DOHH2 (cell line): ENCODE measurements around the gene LILRB4.
"Not testable (repeated sequence)": the region's sequence is repeated elsewhere in the genome, so short reads cannot be mapped to it uniquely, and the experiment has no call there.

ENCODE experiments used
- H3F3A ChIP-seq: fragments of 200-600 bp; sonication (generic), shearing (Covaris generic); 2 replicates; pipeline ENCODE4 v1.6.0; 2016; ENCODE audit warnings: antibody characterized with exemption, mild to moderate bottlenecking; ENCODE audit not compliant: control insufficient read depth, insufficient read depth
- H3K27ac ChIP-seq: fragments of 200-600 bp; sonication (generic); 2 replicates; pipeline ENCODE4 v1.5.1; 2014; ENCODE audit warnings: low read depth, mild to moderate bottlenecking, low read length, moderate library complexity
- H3K27me3 ChIP-seq: fragments of 200-600 bp; sonication (generic); 2 replicates; pipeline ENCODE4 v1.6.1; 2014; ENCODE audit warnings: mild to moderate bottlenecking, low read length, mixed read lengths; ENCODE audit not compliant: control insufficient read depth
- H3K36me3 ChIP-seq: fragments of 200-600 bp; sonication (generic); 2 replicates; pipeline ENCODE4 v1.6.1; 2014; ENCODE audit warnings: mild to moderate bottlenecking, low read length, moderate library complexity, mixed read lengths; ENCODE audit not compliant: control insufficient read depth
- H3K4me1 ChIP-seq: fragments of 200-600 bp; sonication (generic); 2 replicates; pipeline ENCODE4 v1.6.1; 2014; ENCODE audit warnings: mild to moderate bottlenecking, low read length, mixed read lengths; ENCODE audit not compliant: control insufficient read depth
- H3K4me2 ChIP-seq: fragments of 200-600 bp; sonication (generic); 2 replicates; pipeline ENCODE4 v1.6.0; 2014; ENCODE audit warnings: mild to moderate bottlenecking, low read length, moderate library complexity
- H3K4me3 ChIP-seq: fragments of 200-600 bp; sonication (generic); 2 replicates; pipeline ENCODE4 v1.5.1; 2014; ENCODE audit warnings: mild to moderate bottlenecking, low read length, mixed read lengths
- H3K79me2 ChIP-seq: fragments of 200-600 bp; sonication (generic); 2 replicates; pipeline ENCODE4 v1.6.1; 2014; ENCODE audit warnings: mild to moderate bottlenecking, low read length, mixed read lengths; ENCODE audit not compliant: control insufficient read depth
- H3K9me2 ChIP-seq: fragments of 200-600 bp; sonication (generic); replicated peaks from 2 replicates; pipeline ENCODE4 v1.6.1; 2014; ENCODE audit warnings: mild to moderate bottlenecking, low read length, mixed read lengths; ENCODE audit not compliant: control insufficient read depth
- H3K9me3 ChIP-seq: fragments of 200-600 bp; sonication (generic); 2 replicates; pipeline ENCODE4 v1.6.1; 2014; ENCODE audit warnings: antibody characterized with exemption, low read length, mixed read lengths; ENCODE audit not compliant: control insufficient read depth, insufficient read depth
- H4K20me1 ChIP-seq: fragments of 200-600 bp; sonication (generic); 2 replicates; pipeline ENCODE4 v1.6.0; 2014; ENCODE audit warnings: low read depth, mild to moderate bottlenecking, antibody characterized with exemption, low read length, moderate library complexity; ENCODE audit not compliant: control insufficient read depth, insufficient read depth
- EZH2phosphoT487 ChIP-seq: fragments of 200-600 bp; sonication (generic); IDR thresholded peaks from 2 replicates; pipeline ENCODE4 v1.6.1; 2017; ENCODE audit warnings: borderline replicate concordance, mild to moderate bottlenecking, antibody characterized with exemption, low read length, moderate library complexity, mixed read lengths
- TF ChIP-seq, protein P1 (sequence below): fragments of 200-600 bp; sonication (generic); IDR thresholded peaks from one replicate; pipeline ENCODE4 v1.5.1; 2014; ENCODE audit warnings: antibody characterized with exemption, mild to moderate bottlenecking, low read depth, low read length; ENCODE audit not compliant: poor library complexity, severe bottlenecking

The LILRB4 gene

GRCh38 chr19:54676210-54676834, 13.5 kb downstream of the LILRB4 start:
- H3K27ac ChIP-seq, H4K20me1 ChIP-seq, H3K9me2 ChIP-seq, H3K9me3 ChIP-seq, H3F3A ChIP-seq, H3K4me3 ChIP-seq, H3K79me2 ChIP-seq, H3K4me2 ChIP-seq, H3K36me3 ChIP-seq: not testable (repeated sequence)
- H3K4me1 ChIP-seq: peaks cover 13% of the 10 kb centered on the region
- TF ChIP-seq, protein P1, sequence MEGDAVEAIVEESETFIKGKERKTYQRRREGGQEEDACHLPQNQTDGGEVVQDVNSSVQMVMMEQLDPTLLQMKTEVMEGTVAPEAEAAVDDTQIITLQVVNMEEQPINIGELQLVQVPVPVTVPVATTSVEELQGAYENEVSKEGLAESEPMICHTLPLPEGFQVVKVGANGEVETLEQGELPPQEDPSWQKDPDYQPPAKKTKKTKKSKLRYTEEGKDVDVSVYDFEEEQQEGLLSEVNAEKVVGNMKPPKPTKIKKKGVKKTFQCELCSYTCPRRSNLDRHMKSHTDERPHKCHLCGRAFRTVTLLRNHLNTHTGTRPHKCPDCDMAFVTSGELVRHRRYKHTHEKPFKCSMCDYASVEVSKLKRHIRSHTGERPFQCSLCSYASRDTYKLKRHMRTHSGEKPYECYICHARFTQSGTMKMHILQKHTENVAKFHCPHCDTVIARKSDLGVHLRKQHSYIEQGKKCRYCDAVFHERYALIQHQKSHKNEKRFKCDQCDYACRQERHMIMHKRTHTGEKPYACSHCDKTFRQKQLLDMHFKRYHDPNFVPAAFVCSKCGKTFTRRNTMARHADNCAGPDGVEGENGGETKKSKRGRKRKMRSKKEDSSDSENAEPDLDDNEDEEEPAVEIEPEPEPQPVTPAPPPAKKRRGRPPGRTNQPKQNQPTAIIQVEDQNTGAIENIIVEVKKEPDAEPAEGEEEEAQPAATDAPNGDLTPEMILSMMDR: peak; percentile 75
- peaks cover 19% of the 10 kb centered on the region for H3K27me3 ChIP-seq

DNA sequence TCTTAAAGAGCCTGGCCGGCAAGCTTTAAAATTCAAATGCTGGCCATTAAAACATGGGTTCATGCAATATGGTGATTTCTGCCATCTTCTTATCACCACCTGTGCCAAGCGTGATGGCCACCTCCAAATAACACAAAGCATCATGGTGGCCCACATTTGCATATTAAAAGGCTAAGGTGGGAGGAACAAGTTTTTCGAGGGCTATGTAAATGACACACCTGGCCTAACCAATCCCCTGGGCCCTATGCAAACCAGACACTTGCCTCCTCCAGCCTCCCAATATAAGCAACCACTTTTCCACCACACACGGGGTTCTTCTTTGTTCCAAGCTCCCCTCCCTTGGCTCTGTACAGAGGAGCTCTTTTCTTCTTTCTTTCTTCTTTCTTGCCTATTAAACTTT, 14.4 kb downstream of the LILRB4 start:
- no peaks in the 10 kb centered on the region for H3K9me3 ChIP-seq
- no peak overlapping the region for H3K27ac ChIP-seq
- H3F3A ChIP-seq: 0 out of 2 replicates have a peak, but pooled peaks cover 4% of the 10 kb centered on the region
- H3K9me2 ChIP-seq: no peaks in the 10 kb centered on the region
- H3K79me2 ChIP-seq: no peaks in the 10 kb centered on the region
- peaks cover 13% of the 10 kb centered on the region for H3K4me1 ChIP-seq
- no peaks in the 10 kb centered on the region for H4K20me1 ChIP-seq
- H3K27me3 ChIP-seq: peaks cover 13% of the 10 kb centered on the region
- H3K4me3 ChIP-seq: no peak overlapping the region
- no peaks in the 10 kb centered on the region for H3K36me3 ChIP-seq
- TF ChIP-seq, protein P1: no peak
- no peak for TF ChIP-seq EZH2phosphoT487
- 0 out of 2 replicates have a peak overlapping the region, but pooled peaks have one; percentile 10 for H3K4me2 ChIP-seq

GRCh38 chr19:54681596-54681995, 18.8 kb downstream of the LILRB4 start:
- not testable (repeated sequence) for H3K9me2 ChIP-seq, H3K79me2 ChIP-seq, H3K4me3 ChIP-seq, H3K4me2 ChIP-seq, H3K4me1 ChIP-seq, H3K27ac ChIP-seq, H3F3A ChIP-seq, H4K20me1 ChIP-seq, H3K36me3 ChIP-seq, H3K9me3 ChIP-seq
- peaks cover 23% of the 10 kb centered on the region for H3K27me3 ChIP-seq

- H3K79me2 ChIP-seq: no peaks in the 10 kb centered on the region
- H3K9me3 ChIP-seq: no peaks in the 10 kb centered on the region
Observed at GRCh38 chr19:54682306-54682856, 19.6 kb downstream of the LILRB4 start.

More at GRCh38 chr19:54682306-54682856, 19.6 kb downstream of the LILRB4 start:
- Histone ChIP-seq H3K27me3 (peaks cover 21% of the 10 kb centered on the region), H3K9me2 (no peaks in the 10 kb centered on the region), H3K4me1 (peaks cover 2% of the 10 kb centered on the region), H4K20me1 (no peaks in the 10 kb centered on the region), H3K4me2 (no peak overlapping the region), H3K27ac (no peak overlapping the region), H3F3A (no peaks in the 10 kb centered on the region), H3K4me3 (no peak overlapping the region), H3K36me3 (no peaks in the 10 kb centered on the region)
- TF ChIP-seq, protein P1: no peak
- TF ChIP-seq EZH2phosphoT487: no peak
